Stimulated activated CD4-positive, alpha-beta T cell treated with anti-CD3 and anti-CD28 coated beads, Interleukin-1b, Interleukin-23, amount 100 ng/mL, for 24 hours (primary cell): ENCODE results near the gene ITPR2.
"Not testable (repeated sequence)": the region's sequence is repeated elsewhere in the genome, so short reads cannot be mapped to it uniquely, and the experiment has no call there.

Experiments
- DNase-seq, 4 experiments: peaks; one replicate each; pipeline ENCODE4 v3.0.0-alpha.2; 2020; ENCODE audit warnings: low read depth in 4 of 4, low spot score in 1 of 4

The ITPR2 gene

GRCh38 chr12:26680727-26681455, 152.1 kb downstream of the ITPR2 start:
- DNase-seq: no peak

DNA sequence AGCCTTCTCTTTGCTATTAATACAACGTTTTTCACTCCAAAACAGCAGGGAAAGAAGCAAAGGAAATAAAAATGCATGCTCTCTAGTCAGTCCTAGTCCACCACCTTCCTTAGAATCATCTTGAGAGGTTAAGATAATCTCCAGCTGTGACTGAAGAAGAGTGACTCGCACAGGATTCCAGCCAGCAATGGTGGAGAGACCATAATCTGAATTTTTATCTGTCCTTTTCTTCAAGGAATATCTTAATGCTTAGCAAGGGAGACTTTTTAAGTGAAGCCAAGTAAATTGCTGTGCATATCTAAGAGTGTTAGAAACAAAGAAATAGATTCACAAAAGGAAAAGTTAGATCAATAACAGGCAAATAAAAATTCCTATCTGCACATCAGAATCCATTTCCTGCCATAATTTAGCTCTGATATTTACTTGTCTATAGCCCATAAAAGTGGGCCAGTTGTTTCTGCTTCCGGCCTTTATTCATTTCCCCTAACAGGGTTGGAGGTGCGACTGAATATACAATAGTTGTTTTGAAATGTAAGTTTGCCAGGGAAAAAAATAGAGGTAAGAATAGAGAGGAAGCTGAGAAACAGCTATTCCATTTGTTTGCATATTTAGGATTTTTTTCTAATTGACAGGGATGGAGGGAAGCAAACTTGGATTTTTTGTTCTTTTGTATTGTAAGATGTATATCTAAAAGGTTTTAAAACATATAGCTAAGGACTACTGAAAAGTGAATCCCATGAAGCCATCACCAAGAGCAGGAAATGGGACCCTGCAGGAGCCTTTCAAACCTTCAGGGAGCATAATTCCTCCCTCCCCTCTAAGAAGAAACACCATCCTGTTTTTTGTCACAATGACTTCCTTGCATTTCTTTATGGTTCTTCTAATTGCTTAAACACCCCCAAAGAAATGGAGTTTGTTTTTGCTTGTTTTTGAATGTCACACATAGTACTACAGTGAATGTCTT, 154.0 kb downstream of the ITPR2 start:
- no peak for DNase-seq

- not testable (repeated sequence) for DNase-seq
Measured at GRCh38 chr12:26671487-26671886, 161.5 kb downstream of the ITPR2 start.

DNA sequence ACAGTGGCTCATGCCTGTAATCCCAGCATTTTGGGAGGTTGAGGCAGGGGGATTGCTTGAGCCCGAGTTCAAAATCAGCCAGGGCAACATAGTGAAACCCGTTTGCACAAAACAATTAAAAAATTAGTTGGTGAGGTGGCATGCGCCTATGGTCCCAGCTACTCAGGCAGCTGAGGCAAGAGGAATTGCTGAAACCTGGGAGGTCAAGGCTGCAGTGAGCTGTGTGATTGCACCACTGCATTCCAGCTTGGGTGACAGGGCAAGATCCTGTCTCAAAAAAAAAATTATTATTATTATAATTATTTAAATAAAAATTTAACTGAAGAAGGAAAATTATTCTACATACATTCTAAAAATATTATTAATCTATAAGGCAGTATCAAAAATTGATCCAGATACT, 164.1 kb downstream of the ITPR2 start:
- no peak for DNase-seq

GRCh38 chr12:26668230-26668629, 164.8 kb downstream of the ITPR2 start:
- DNase-seq: no peak

- DNase-seq: no peak
Measured at GRCh38 chr12:26666286-26666685, 166.7 kb downstream of the ITPR2 start.

- no peak for DNase-seq
Measured at GRCh38 chr12:26661399-26661798, 171.6 kb downstream of the ITPR2 start.

GRCh38 chr12:26659930-26660329, 173.1 kb downstream of the ITPR2 start:
- no peak for DNase-seq

- no peak for DNase-seq
Measured at GRCh38 chr12:26658991-26659390, 174.0 kb downstream of the ITPR2 start.

DNA sequence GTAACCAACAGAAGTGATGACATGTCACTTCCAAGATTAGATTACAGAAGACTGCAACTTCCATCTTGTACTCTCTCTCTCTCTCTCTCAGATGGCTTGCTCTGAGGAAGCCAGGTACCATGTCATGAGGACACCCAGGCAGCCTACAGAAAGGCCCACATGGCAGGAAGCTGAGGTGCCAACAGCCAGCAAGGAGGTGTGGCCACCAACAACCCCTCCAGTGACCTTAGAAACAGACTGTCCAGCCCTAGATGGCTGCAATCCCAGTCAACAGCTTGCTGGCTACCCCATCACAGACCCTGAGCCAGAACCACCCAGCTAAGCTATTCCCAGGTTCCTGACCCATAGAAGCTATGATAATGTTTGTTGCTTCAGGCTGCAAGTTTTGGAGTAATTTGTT, 178.4 kb downstream of the ITPR2 start:
- DNase-seq: no peak

GRCh38 chr12:26651566-26652188, 181.3 kb downstream of the ITPR2 start:
- peak; percentile 7 to 21 (median 15) for DNase-seq

GRCh38 chr12:26651036-26651435, 182.0 kb downstream of the ITPR2 start:
- DNase-seq: no peak

DNA sequence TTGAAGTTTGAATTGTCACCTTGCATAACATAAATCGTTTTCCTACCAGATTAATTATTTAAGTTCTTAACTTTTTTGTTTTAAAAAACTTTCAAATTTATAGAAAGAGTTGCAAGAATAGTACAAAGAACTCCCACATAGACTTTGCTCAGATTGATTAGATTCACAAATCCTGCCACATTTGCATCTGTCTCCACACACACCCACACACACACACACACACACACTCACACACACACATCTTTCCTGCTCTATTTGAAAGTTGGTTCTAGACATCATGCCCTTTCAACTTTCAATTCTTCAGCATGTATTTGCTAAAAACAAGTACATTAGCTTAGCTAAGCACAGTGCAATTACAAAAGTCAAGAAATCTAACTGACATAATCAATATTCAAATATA, 184.0 kb downstream of the ITPR2 start:
- DNase-seq: no peak

- no peak for DNase-seq
Measured at GRCh38 chr12:26648584-26648983, 184.4 kb downstream of the ITPR2 start.

DNA sequence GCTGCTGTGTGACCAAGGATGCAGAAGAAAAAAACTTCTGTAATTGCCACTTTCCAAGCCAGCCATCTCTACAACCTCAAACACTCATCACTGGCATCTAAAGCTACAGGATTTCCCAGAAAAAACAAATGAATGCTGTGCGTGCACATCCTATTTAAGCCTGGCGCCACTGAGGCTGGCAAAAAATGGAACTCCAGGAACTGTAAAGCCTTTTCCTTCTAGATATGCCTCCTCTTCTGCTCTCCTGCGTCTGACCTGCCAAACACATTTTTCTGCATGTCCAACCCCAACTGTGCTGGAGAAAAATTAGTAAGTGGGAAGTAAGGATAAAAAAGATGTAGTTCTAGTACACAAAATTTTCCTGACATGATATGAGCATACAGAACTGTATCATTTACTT, 184.9 kb downstream of the ITPR2 start:
- DNase-seq: no peak

GRCh38 chr12:26647088-26647487, 185.9 kb downstream of the ITPR2 start:
- no peak for DNase-seq

DNA sequence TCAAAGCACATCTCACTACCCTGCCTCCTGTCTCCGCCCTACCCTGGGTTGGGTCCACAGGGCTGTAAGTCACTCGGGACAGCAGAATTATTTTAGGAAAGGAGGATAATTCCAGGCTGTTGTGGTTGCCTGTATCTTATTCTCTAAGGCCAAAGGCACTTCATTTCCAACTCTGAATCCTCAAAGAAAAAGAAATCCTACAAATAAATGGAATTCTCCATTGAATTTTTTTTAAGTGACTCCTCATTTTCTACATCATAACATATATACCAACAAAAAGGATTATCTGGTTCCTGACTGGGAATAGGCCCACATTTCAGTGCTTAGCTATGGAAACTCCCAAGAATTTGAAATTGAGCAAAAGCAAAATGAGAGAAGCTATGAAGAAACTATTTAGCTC, 186.4 kb downstream of the ITPR2 start:
- no peak for DNase-seq

GRCh38 chr12:26644376-26644775, 188.6 kb downstream of the ITPR2 start:
- not testable (repeated sequence) for DNase-seq

DNA sequence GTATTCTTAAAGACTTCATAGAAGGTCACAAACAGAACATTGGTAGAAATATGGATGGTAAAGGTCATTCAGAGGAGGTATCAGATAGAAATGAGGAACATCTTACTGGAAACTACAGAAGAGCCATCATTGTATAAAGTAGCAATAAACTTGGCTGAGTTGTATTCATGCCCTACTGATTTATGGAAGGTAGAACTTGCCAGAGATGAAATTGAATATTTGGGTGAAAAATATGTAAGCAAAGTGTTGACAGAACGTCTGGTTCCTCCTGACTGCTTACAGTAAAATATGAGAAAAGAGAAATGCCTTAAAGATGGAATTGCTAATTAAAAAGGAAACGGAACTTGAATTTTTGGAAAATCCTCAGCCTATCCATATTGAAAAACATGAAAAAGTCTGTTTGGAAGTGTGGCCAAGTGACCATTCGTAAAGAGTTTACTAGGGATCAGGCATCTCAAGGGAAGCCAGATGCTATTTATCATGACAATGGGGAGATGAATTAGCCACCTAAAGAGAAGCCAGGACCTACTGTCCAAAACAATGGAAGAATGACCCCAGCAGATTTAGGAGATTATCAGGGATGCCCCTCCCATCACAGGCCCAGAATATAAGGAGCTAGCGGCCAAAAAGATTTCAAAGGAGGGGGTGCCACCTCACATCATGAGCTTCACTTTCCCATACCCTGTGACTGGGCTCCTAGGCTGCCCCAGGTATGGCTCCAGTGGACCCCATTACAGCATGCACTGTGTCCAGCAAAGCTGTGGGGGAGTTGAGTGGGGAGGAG, 189.3 kb downstream of the ITPR2 start:
- no peak for DNase-seq

DNA sequence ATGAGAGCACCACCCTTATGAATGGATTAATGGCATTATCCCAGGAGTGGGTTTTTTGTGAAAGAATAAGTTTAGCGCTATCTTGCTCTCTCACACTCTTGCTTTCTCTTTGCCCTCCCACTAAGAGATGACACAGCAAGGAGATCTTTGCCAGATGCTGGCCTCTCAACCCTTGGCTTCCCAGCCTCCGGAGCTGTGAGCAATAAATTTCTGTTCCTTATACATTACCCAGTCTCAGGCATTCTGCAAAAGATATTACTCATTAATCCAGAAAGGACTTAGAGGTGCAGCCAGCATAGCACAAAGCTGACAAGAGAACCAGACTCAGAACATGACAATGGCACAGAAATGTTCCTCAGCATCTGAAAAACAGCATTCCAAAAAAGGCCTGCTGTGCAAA, 190.6 kb downstream of the ITPR2 start:
- DNase-seq: no peak

GRCh38 chr12:26636710-26637328, 196.2 kb downstream of the ITPR2 start:
- no peak for DNase-seq
